ENCODE data around the gene FGF6.
"Not testable (repeated sequence)": the region's sequence is repeated elsewhere in the genome, so short reads cannot be mapped to it uniquely, and the experiment has no call there.

Gene FGF6

DNA sequence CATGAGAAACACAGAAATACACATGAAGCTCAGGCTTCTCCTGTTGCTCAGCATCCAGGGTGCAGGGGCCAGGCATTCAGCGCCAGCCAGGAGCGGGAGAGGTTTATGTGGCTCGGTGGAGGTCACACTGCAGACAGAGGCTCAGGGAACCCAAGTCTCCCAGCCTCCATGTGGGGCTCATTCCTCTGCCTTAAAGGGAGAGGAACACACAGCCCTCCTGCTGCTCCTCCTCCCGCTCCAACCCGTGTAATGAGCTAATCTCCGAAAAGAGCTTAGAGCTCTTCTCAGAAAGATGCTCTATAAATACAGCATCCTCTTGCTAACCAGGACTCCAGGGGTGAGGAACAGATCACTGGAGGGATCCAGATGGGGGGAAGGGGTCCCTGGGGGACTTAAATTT is 28.2 kb downstream of the FGF6 start:
- H3K27me3 ChIP-seq (replicated peaks): peaks cover 12% of the 10 kb centered on the region
- H3K4me3 ChIP-seq (ENCODE audit: low read depth, low read length): no peak overlapping the region
- no peak overlapping the region for H3K27ac ChIP-seq
- no peak for TF ChIP-seq CTCF (IDR thresholded peaks at IDR 0.05; ENCODE audit: low read depth, low read length, missing control alignments)
- DNase-seq: no peak
- in situ Hi-C loops (cut with HindIII; ENCODE audit: low pct_ligation_motif_present, low sequenced_read_pairs): no loop called here
- no peaks in the 10 kb centered on the region for H3K36me3 ChIP-seq (replicated peaks)

- Histone ChIP-seq H3K27me3 (replicated peaks) (peaks cover 12% of the 10 kb centered on the region), H3K27ac (no peak overlapping the region), H3K4me3 (ENCODE audit: low read depth, low read length) (no peak overlapping the region), H3K36me3 (replicated peaks) (no peaks in the 10 kb centered on the region)
- no peak for TF ChIP-seq CTCF (IDR thresholded peaks at IDR 0.05; ENCODE audit: low read depth, low read length, missing control alignments)
- in situ Hi-C loops (cut with HindIII; ENCODE audit: low pct_ligation_motif_present, low sequenced_read_pairs): no loop called here
- no peak for DNase-seq
Observed at GRCh38 chr12:4416276-4416675, 29.3 kb downstream of the FGF6 start.

- in situ Hi-C loops (cut with HindIII; ENCODE audit: low pct_ligation_motif_present, low sequenced_read_pairs): no loop called here
- no peak for TF ChIP-seq CTCF (IDR thresholded peaks at IDR 0.05; ENCODE audit: low read depth, low read length, missing control alignments)
- no peak for DNase-seq
- peaks cover 6% of the 10 kb centered on the region for H3K27me3 ChIP-seq (replicated peaks)
- no peaks in the 10 kb centered on the region for H3K36me3 ChIP-seq (replicated peaks)
- no peak overlapping the region for H3K4me3 ChIP-seq (ENCODE audit: low read depth, low read length)
- H3K27ac ChIP-seq: no peak overlapping the region
Observed at GRCh38 chr12:4412465-4412864, 33.1 kb downstream of the FGF6 start.

DNA sequence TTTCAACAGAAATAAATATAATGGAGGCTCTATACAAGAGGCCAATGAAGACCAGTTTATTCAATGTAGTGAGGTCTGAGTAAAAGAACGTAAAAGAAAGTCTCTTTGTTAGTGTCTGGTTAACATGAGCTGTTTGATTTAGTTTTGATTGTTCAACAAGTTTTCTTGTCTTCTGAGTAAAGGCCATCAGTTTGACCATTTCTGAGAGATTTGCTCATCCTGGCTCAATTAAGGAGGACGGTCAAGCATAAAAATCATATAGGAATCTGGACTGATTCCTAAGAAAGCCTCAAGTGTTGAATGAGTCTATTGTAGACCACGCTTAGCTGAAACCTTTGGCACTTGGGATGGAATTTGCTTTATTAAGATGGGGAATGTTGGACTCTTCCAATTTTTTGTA is 33.6 kb downstream of the FGF6 start:
- in situ Hi-C loops (cut with HindIII; ENCODE audit: low pct_ligation_motif_present, low sequenced_read_pairs): no loop called here
- H3K27me3 ChIP-seq (replicated peaks): peaks cover 4% of the 10 kb centered on the region
- TF ChIP-seq CTCF (IDR thresholded peaks at IDR 0.05; ENCODE audit: low read depth, low read length, missing control alignments): no peak
- H3K36me3 ChIP-seq (replicated peaks): no peaks in the 10 kb centered on the region
- H3K27ac ChIP-seq: no peak overlapping the region
- no peak overlapping the region for H3K4me3 ChIP-seq (ENCODE audit: low read depth, low read length)
- DNase-seq: no peak

DNA sequence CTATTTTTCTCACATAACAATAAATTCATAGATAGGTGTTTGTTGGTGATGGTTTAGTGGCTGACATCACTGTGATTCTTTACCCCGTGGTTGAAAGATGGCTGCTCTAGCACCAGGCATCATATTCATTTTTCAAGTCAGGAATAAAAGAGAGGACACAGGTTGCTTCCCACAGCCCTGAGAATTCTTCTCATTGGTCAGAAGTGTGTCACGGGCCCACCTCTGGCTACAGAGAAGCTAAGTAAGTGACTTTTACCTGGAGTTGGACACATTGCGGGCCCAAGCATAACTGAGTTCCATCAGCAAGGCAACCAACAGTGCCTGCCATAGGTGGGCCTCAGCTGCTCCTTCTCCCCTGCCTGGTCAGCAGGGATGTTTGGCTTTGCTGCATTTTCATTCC is 38.5 kb downstream of the FGF6 start:
- Histone ChIP-seq H3K4me3 (ENCODE audit: low read depth, low read length) (no peak overlapping the region), H3K27ac (no peak overlapping the region), H3K27me3 (replicated peaks) (no peaks in the 10 kb centered on the region), H3K36me3 (replicated peaks) (no peaks in the 10 kb centered on the region)
- in situ Hi-C loops (cut with HindIII; ENCODE audit: low pct_ligation_motif_present, low sequenced_read_pairs): no loop called here
- no peak for TF ChIP-seq CTCF (IDR thresholded peaks at IDR 0.05; ENCODE audit: low read depth, low read length, missing control alignments)
- DNase-seq: no peak

GRCh38 chr12:4404877-4405637 is 40.6 kb downstream of the FGF6 start:
- DNase-seq; H3K36me3 ChIP-seq (replicated peaks); in situ Hi-C loops (cut with HindIII; ENCODE audit: low pct_ligation_motif_present, low sequenced_read_pairs); H3K27ac ChIP-seq; H3K4me3 ChIP-seq (ENCODE audit: low read depth, low read length); H3K27me3 ChIP-seq (replicated peaks): not testable (repeated sequence)
